ENCODE results near the gene ZDHHC22. TPM values are rescaled to one million over a fixed set of nuclear protein-coding genes. Genes with fewer than 3 reads are reported as not detected.

Gene ZDHHC22
- total and polyA plus RNA-seq, 2 experiments from 2014 or later, result 17.6 to 32.1 TPM

DNA sequence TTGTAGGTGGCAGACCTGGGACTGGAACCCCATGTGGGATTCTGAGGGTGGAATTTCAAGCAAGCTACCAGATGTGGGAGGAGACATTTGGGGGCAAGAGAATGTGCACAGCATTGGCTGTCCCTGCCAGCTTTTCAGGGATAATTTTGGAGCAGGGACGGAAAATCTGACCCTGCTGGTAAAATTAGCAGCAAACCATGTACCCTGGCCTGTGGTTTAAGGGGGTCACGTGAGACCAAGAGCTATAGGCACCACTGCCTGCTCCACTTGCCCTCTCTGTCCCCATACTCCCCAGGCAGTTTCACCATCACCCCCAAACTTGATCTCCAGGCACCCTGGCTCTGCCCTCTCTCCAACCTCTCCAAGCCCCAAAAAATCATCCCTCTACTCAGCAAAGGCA, 13.5 kb upstream of the ZDHHC22 start (continued):
- TF ChIP-seq, protein P1, sequence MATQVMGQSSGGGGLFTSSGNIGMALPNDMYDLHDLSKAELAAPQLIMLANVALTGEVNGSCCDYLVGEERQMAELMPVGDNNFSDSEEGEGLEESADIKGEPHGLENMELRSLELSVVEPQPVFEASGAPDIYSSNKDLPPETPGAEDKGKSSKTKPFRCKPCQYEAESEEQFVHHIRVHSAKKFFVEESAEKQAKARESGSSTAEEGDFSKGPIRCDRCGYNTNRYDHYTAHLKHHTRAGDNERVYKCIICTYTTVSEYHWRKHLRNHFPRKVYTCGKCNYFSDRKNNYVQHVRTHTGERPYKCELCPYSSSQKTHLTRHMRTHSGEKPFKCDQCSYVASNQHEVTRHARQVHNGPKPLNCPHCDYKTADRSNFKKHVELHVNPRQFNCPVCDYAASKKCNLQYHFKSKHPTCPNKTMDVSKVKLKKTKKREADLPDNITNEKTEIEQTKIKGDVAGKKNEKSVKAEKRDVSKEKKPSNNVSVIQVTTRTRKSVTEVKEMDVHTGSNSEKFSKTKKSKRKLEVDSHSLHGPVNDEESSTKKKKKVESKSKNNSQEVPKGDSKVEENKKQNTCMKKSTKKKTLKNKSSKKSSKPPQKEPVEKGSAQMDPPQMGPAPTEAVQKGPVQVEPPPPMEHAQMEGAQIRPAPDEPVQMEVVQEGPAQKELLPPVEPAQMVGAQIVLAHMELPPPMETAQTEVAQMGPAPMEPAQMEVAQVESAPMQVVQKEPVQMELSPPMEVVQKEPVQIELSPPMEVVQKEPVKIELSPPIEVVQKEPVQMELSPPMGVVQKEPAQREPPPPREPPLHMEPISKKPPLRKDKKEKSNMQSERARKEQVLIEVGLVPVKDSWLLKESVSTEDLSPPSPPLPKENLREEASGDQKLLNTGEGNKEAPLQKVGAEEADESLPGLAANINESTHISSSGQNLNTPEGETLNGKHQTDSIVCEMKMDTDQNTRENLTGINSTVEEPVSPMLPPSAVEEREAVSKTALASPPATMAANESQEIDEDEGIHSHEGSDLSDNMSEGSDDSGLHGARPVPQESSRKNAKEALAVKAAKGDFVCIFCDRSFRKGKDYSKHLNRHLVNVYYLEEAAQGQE (IDR thresholded peaks at IDR 0.05; ENCODE audit: unreplicated experiment), result no peak
- TF ChIP-seq ZNF331 (CRISPR knock-in tag; IDR thresholded peaks at IDR 0.05; ENCODE audit: low read depth) (no peak), EZH2 (IDR thresholded peaks at IDR 0.05; ENCODE audit: low read depth, unreplicated experiment) (no peak), ZNF114 (CRISPR knock-in tag; IDR thresholded peaks at IDR 0.05) (no peak), JUNB (IDR thresholded peaks at IDR 0.05; ENCODE audit: unreplicated experiment) (no peak)

DNA sequence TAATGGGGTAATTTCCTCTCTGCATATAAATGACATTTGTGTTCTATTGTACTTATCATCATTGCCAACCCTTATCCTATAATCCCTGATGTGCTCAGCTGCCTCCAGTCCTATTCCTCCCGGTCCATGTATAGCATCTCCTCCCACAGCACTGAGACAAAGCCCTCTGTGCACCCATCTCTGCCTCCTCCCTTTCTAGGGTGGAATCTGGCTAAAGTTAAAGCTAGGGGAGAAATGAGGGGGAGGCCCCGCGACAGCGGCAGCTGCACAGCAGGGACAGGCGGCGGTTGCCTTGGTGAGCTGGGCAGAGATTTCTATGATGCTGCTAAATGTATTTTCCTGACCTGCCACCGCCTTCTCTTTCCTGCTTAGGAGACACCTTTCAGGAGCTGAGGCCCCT, 12.8 kb upstream of the ZDHHC22 start:
- no peaks in the 10 kb centered on the region for H4K20me1 ChIP-seq (replicated peaks; ENCODE audit: insufficient read depth)
- Mint-ChIP-seq H3K4me1 (peaks cover 47% of the 10 kb centered on the region), H3K36me3 (ENCODE audit: low read depth) (no peaks in the 10 kb centered on the region), H3K27ac (no peak overlapping the region), H3K4me3 (no peak overlapping the region), H3K27me3 (ENCODE audit: insufficient read depth, low read depth, poor library complexity) (peaks cover 19% of the 10 kb centered on the region), H3K9me3 (no peaks in the 10 kb centered on the region)
- H3K79me2 ChIP-seq (replicated peaks; ENCODE audit: insufficient read depth), result no peaks in the 10 kb centered on the region
- DNase-seq (ENCODE audit: low spot score) (no peak), ATAC-seq (no peak)
- no peak overlapping the region for H2AFZ ChIP-seq
- no peak overlapping the region for H3K4me2 ChIP-seq
- H3K36me3 ChIP-seq (ENCODE audit: insufficient read depth), result no peaks in the 10 kb centered on the region
- no peaks in the 10 kb centered on the region for H3K9me2 ChIP-seq (ENCODE audit: insufficient read depth)
- peaks cover 22% of the 10 kb centered on the region for H3K4me1 ChIP-seq (ENCODE audit: insufficient read depth)
- H3K27me3 ChIP-seq (ENCODE audit: insufficient read depth), result no peaks in the 10 kb centered on the region
- H3K27ac ChIP-seq (ENCODE audit: low read depth), result no peak overlapping the region; the same call in 1 of the 2 replicates
- H3K4me3 ChIP-seq, result no peak overlapping the region
- 0 out of 2 replicates have a peak, but pooled peaks cover 2% of the 10 kb centered on the region for H3F3A ChIP-seq (replicated peaks; ENCODE audit: low read depth)
- TF ChIP-seq NANOG (IDR thresholded peaks at IDR 0.05; ENCODE audit: borderline replicate concordance), result no peak
- no peak for TF ChIP-seq EZH2phosphoT487 (IDR thresholded peaks at IDR 0.05; ENCODE audit: unreplicated experiment)
- no peak for TF ChIP-seq CREB1 (CRISPR knock-in tag; IDR thresholded peaks at IDR 0.05; ENCODE audit: low read depth)
- TF ChIP-seq, protein P2, sequence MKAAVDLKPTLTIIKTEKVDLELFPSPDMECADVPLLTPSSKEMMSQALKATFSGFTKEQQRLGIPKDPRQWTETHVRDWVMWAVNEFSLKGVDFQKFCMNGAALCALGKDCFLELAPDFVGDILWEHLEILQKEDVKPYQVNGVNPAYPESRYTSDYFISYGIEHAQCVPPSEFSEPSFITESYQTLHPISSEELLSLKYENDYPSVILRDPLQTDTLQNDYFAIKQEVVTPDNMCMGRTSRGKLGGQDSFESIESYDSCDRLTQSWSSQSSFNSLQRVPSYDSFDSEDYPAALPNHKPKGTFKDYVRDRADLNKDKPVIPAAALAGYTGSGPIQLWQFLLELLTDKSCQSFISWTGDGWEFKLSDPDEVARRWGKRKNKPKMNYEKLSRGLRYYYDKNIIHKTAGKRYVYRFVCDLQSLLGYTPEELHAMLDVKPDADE (IDR thresholded peaks at IDR 0.05), result no peak
- TF ChIP-seq, protein P3, sequence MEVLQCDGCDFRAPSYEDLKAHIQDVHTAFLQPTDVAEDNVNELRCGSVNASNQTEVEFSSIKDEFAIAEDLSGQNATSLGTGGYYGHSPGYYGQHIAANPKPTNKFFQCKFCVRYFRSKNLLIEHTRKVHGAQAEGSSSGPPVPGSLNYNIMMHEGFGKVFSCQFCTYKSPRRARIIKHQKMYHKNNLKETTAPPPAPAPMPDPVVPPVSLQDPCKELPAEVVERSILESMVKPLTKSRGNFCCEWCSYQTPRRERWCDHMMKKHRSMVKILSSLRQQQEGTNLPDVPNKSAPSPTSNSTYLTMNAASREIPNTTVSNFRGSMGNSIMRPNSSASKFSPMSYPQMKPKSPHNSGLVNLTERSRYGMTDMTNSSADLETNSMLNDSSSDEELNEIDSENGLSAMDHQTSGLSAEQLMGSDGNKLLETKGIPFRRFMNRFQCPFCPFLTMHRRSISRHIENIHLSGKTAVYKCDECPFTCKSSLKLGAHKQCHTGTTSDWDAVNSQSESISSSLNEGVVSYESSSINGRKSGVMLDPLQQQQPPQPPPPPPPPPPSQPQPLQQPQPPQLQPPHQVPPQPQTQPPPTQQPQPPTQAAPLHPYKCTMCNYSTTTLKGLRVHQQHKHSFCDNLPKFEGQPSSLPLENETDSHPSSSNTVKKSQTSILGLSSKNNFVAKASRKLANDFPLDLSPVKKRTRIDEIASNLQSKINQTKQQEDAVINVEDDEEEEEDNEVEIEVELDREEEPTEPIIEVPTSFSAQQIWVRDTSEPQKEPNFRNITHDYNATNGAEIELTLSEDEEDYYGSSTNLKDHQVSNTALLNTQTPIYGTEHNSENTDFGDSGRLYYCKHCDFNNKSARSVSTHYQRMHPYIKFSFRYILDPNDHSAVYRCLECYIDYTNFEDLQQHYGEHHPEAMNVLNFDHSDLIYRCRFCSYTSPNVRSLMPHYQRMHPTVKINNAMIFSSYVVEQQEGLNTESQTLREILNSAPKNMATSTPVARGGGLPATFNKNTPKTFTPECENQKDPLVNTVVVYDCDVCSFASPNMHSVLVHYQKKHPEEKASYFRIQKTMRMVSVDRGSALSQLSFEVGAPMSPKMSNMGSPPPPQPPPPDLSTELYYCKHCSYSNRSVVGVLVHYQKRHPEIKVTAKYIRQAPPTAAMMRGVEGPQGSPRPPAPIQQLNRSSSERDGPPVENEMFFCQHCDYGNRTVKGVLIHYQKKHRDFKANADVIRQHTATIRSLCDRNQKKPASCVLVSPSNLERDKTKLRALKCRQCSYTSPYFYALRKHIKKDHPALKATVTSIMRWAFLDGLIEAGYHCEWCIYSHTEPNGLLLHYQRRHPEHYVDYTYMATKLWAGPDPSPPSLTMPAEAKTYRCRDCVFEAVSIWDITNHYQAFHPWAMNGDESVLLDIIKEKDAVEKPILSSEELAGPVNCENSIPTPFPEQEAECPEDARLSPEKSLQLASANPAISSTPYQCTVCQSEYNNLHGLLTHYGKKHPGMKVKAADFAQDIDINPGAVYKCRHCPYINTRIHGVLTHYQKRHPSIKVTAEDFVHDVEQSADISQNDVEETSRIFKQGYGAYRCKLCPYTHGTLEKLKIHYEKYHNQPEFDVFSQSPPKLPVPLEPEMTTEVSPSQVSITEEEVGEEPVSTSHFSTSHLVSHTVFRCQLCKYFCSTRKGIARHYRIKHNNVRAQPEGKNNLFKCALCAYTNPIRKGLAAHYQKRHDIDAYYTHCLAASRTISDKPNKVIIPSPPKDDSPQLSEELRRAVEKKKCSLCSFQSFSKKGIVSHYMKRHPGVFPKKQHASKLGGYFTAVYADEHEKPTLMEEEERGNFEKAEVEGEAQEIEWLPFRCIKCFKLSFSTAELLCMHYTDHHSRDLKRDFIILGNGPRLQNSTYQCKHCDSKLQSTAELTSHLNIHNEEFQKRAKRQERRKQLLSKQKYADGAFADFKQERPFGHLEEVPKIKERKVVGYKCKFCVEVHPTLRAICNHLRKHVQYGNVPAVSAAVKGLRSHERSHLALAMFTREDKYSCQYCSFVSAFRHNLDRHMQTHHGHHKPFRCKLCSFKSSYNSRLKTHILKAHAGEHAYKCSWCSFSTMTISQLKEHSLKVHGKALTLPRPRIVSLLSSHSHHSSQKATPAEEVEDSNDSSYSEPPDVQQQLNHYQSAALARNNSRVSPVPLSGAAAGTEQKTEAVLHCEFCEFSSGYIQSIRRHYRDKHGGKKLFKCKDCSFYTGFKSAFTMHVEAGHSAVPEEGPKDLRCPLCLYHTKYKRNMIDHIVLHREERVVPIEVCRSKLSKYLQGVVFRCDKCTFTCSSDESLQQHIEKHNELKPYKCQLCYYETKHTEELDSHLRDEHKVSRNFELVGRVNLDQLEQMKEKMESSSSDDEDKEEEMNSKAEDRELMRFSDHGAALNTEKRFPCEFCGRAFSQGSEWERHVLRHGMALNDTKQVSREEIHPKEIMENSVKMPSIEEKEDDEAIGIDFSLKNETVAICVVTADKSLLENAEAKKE (CRISPR knock-in tag; IDR thresholded peaks at IDR 0.05), result no peak
- TF ChIP-seq, protein P1 (IDR thresholded peaks at IDR 0.05; ENCODE audit: unreplicated experiment), result no peak
- TF ChIP-seq POLR2AphosphoS5 (IDR thresholded peaks at IDR 0.05; ENCODE audit: low read depth), result no peak
- no peak for TF ChIP-seq ZNF331 (CRISPR knock-in tag; IDR thresholded peaks at IDR 0.05; ENCODE audit: low read depth)
